Measurements from ENCODE around the gene AADAC. TPM values are rescaled to one million over a fixed set of nuclear protein-coding genes. Genes with fewer than 3 reads are reported as not detected.

The AADAC gene
- total and polyA plus RNA-seq, 2 of the 13 experiments (the other 11 are each of a cell fraction or from before 2014, with no cell fraction given): 0.87 to 1.5 TPM

DNA sequence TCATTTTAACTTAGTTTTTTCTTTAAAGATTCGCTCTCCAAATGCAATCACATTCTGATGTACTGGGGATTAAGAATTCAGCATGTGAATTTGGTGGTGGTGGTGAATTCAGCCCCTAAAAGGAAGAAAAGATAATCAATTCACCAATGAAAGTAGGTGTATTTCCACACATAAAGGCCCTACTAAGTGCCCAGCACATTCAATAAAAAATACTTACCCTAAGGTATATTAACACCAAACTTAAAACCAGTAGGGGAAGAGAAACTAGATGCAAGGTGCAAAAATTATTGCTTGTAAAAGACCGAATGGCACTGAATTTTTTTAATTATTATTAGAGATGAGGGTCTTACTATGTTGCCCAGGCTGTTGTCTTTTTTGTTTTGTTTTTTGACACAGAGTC is 42.7 kb downstream of the AADAC start:
- intact Hi-C loops (cut with micrococcal nuclease; ENCODE audit: unreplicated experiment): no loop called here
- Histone ChIP-seq H3K36me3 (replicated peaks in 1 of 2; ENCODE audit: control insufficient read depth in 1 of 2, insufficient read depth in 2 of 2, low read length in 2 of 2) (no peaks in the 10 kb centered on the region), H4K20me1 (ENCODE audit: insufficient read depth, low read length) (no peaks in the 10 kb centered on the region), H3K4me3 (replicated peaks in 1 of 3; ENCODE audit: insufficient read depth in 1 of 3, low read depth in 2 of 3, low read length in 3 of 3) (no peak overlapping the region), H3K79me2 (ENCODE audit: insufficient read depth, low read length) (no peaks in the 10 kb centered on the region), H3K27me3 (ENCODE audit: control insufficient read depth in 1 of 2, insufficient read depth in 2 of 2, low read length in 2 of 2) (no peaks in the 10 kb centered on the region), H3K4me1 (ENCODE audit: insufficient read depth, low read length) (no peaks in the 10 kb centered on the region), H3K9me3 (ENCODE audit: low read length) (no peaks in the 10 kb centered on the region), H3K27ac (ENCODE audit: extremely low read length, insufficient read depth, low read length) (no peak overlapping the region), H3K9ac (ENCODE audit: insufficient read depth, low read depth, low read length) (no peak overlapping the region), H2AFZ (ENCODE audit: low read length) (no peak overlapping the region), H3K4me2 (ENCODE audit: low read depth, low read length) (no peak overlapping the region)
- ChIA-PET CTCF (ENCODE audit: low intra/inter-chr PET ratio, low total read pairs) (no interaction called here), POLR2A (no interaction called here)
- BruUV-seq (replicated peaks): no TSS peak
- whole genome bisulfite sequencing (ENCODE audit: low lambda C conversion rate): 48% methylated on average over 2 of the region's 2 CpGs
- in situ Hi-C loops (cut with HindIII; ENCODE audit: extremely low pct_ligation_motif_present, low pct_unique_long_range_greater_than_20kb): no loop called here
- DNase-seq (ENCODE audit: low spot score) (no peak), FAIRE-seq (no peak), ATAC-seq (no peak)
- TF ChIP-seq ZNF260 (CRISPR knock-in tag; IDR thresholded peaks at IDR 0.05; ENCODE audit: borderline replicate concordance, low read depth): no peak
- no peak for TF ChIP-seq STAG1 (CRISPR knock-in tag; IDR thresholded peaks at IDR 0.05)
- TF ChIP-seq ZNF747 (CRISPR knock-in tag; IDR thresholded peaks at IDR 0.05; ENCODE audit: borderline replicate concordance): no peak
- TF ChIP-seq, protein P1, sequence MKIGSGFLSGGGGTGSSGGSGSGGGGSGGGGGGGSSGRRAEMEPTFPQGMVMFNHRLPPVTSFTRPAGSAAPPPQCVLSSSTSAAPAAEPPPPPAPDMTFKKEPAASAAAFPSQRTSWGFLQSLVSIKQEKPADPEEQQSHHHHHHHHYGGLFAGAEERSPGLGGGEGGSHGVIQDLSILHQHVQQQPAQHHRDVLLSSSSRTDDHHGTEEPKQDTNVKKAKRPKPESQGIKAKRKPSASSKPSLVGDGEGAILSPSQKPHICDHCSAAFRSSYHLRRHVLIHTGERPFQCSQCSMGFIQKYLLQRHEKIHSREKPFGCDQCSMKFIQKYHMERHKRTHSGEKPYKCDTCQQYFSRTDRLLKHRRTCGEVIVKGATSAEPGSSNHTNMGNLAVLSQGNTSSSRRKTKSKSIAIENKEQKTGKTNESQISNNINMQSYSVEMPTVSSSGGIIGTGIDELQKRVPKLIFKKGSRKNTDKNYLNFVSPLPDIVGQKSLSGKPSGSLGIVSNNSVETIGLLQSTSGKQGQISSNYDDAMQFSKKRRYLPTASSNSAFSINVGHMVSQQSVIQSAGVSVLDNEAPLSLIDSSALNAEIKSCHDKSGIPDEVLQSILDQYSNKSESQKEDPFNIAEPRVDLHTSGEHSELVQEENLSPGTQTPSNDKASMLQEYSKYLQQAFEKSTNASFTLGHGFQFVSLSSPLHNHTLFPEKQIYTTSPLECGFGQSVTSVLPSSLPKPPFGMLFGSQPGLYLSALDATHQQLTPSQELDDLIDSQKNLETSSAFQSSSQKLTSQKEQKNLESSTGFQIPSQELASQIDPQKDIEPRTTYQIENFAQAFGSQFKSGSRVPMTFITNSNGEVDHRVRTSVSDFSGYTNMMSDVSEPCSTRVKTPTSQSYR (CRISPR knock-in tag; IDR thresholded peaks at IDR 0.05; ENCODE audit: borderline replicate concordance): no peak
- no peak for TF ChIP-seq ZNF768 (CRISPR knock-in tag; IDR thresholded peaks at IDR 0.05)
- no peak for TF ChIP-seq MED13 (CRISPR knock-in tag; IDR thresholded peaks at IDR 0.05)
- TF ChIP-seq ZNF34 (CRISPR knock-in tag; IDR thresholded peaks at IDR 0.05; ENCODE audit: borderline replicate concordance): no peak
- TF ChIP-seq CHD2 (IDR thresholded peaks at IDR 0.05; ENCODE audit: low read depth, low read length): no peak
- TF ChIP-seq, protein P2, sequence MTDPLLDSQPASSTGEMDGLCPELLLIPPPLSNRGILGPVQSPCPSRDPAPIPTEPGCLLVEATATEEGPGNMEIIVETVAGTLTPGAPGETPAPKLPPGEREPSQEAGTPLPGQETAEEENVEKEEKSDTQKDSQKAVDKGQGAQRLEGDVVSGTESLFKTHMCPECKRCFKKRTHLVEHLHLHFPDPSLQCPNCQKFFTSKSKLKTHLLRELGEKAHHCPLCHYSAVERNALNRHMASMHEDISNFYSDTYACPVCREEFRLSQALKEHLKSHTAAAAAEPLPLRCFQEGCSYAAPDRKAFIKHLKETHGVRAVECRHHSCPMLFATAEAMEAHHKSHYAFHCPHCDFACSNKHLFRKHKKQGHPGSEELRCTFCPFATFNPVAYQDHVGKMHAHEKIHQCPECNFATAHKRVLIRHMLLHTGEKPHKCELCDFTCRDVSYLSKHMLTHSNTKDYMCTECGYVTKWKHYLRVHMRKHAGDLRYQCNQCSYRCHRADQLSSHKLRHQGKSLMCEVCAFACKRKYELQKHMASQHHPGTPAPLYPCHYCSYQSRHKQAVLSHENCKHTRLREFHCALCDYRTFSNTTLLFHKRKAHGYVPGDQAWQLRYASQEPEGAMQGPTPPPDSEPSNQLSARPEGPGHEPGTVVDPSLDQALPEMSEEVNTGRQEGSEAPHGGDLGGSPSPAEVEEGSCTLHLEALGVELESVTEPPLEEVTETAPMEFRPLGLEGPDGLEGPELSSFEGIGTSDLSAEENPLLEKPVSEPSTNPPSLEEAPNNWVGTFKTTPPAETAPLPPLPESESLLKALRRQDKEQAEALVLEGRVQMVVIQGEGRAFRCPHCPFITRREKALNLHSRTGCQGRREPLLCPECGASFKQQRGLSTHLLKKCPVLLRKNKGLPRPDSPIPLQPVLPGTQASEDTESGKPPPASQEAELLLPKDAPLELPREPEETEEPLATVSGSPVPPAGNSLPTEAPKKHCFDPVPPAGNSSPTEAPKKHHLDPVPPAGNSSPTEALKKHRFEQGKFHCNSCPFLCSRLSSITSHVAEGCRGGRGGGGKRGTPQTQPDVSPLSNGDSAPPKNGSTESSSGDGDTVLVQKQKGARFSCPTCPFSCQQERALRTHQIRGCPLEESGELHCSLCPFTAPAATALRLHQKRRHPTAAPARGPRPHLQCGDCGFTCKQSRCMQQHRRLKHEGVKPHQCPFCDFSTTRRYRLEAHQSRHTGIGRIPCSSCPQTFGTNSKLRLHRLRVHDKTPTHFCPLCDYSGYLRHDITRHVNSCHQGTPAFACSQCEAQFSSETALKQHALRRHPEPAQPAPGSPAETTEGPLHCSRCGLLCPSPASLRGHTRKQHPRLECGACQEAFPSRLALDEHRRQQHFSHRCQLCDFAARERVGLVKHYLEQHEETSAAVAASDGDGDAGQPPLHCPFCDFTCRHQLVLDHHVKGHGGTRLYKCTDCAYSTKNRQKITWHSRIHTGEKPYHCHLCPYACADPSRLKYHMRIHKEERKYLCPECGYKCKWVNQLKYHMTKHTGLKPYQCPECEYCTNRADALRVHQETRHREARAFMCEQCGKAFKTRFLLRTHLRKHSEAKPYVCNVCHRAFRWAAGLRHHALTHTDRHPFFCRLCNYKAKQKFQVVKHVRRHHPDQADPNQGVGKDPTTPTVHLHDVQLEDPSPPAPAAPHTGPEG (CRISPR knock-in tag; IDR thresholded peaks at IDR 0.05): no peak
- TF ChIP-seq SMC3 (IDR thresholded peaks at IDR 0.05; ENCODE audit: low read length): no peak
- TF ChIP-seq, protein P3, sequence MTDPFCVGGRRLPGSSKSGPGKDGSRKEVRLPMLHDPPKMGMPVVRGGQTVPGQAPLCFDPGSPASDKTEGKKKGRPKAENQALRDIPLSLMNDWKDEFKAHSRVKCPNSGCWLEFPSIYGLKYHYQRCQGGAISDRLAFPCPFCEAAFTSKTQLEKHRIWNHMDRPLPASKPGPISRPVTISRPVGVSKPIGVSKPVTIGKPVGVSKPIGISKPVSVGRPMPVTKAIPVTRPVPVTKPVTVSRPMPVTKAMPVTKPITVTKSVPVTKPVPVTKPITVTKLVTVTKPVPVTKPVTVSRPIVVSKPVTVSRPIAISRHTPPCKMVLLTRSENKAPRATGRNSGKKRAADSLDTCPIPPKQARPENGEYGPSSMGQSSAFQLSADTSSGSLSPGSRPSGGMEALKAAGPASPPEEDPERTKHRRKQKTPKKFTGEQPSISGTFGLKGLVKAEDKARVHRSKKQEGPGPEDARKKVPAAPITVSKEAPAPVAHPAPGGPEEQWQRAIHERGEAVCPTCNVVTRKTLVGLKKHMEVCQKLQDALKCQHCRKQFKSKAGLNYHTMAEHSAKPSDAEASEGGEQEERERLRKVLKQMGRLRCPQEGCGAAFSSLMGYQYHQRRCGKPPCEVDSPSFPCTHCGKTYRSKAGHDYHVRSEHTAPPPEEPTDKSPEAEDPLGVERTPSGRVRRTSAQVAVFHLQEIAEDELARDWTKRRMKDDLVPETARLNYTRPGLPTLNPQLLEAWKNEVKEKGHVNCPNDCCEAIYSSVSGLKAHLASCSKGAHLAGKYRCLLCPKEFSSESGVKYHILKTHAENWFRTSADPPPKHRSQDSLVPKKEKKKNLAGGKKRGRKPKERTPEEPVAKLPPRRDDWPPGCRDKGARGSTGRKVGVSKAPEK (CRISPR knock-in tag; IDR thresholded peaks at IDR 0.05; ENCODE audit: borderline replicate concordance): no peak
- TF ChIP-seq ELF1 (CRISPR knock-in tag; IDR thresholded peaks at IDR 0.05): no peak
- no peak for TF ChIP-seq SMARCC2 (IDR thresholded peaks at IDR 0.05)
- no peak for TF ChIP-seq ZNF552 (CRISPR knock-in tag; IDR thresholded peaks at IDR 0.05; ENCODE audit: borderline replicate concordance)
